H9 (cell line): Measurements from ENCODE around the gene ARHGAP15. TPM values are rescaled to one million over a fixed set of nuclear protein-coding genes. Genes with fewer than 3 reads are reported as not detected.

Experiments
- DNase-seq: peaks from one replicate; pipeline ENCODE4 v3.0.0-alpha.2; 2017
- H2AFZ ChIP-seq: one replicate; pipeline ENCODE4 v1.6.1; 2013; ENCODE audit warnings: mild to moderate bottlenecking, low read length, control low read depth, moderate library complexity
- H2AK5ac ChIP-seq: 2 replicates; pipeline ENCODE4 v1.6.1; 2013; ENCODE audit warnings: low read length, control low read depth, mixed read lengths; ENCODE audit not compliant: insufficient read length
- H2BK120ac ChIP-seq: one replicate; pipeline ENCODE4 v1.6.1; 2013; ENCODE audit warnings: low read depth, mild to moderate bottlenecking, low read length, control low read depth, inconsistent platforms; ENCODE audit not compliant: poor library complexity, severe bottlenecking
- H2BK12ac ChIP-seq: 2 replicates; pipeline ENCODE4 v1.6.1; 2013; ENCODE audit warnings: low read length, control low read depth, mixed read lengths, low read depth; ENCODE audit not compliant: insufficient read length
- H2BK15ac ChIP-seq: 2 replicates; pipeline ENCODE4 v1.6.1; 2013; ENCODE audit warnings: low read depth, low read length, control low read depth
- H2BK20ac ChIP-seq: one replicate; pipeline ENCODE4 v1.6.1; 2013; ENCODE audit warnings: low read depth, mild to moderate bottlenecking, low read length, control low read depth, inconsistent platforms; ENCODE audit not compliant: poor library complexity, severe bottlenecking
- H2BK5ac ChIP-seq: 2 replicates; pipeline ENCODE4 v1.6.1; 2013; ENCODE audit warnings: low read length, control low read depth, mixed read lengths; ENCODE audit not compliant: insufficient read length
- H3K14ac ChIP-seq: 2 replicates; pipeline ENCODE4 v1.6.1; 2013; ENCODE audit warnings: low read length, control low read depth; ENCODE audit not compliant: insufficient read depth
- H3K18ac ChIP-seq: 2 replicates; pipeline ENCODE4 v1.6.1; 2013; ENCODE audit warnings: low read depth, mild to moderate bottlenecking, mixed read lengths, low read length, control low read depth; ENCODE audit not compliant: insufficient read length
- H3K23ac ChIP-seq: 2 replicates; pipeline ENCODE4 v1.6.1; 2013; ENCODE audit warnings: low read length, control low read depth, mixed read lengths, low read depth; ENCODE audit not compliant: insufficient read length
- H3K23me2 ChIP-seq: 2 replicates; pipeline ENCODE4 v1.6.1; 2013; ENCODE audit warnings: low read depth, mild to moderate bottlenecking, mixed read lengths, low read length, control low read depth; ENCODE audit not compliant: insufficient read length, poor library complexity, severe bottlenecking
- H3K27ac ChIP-seq: 2 replicates; pipeline ENCODE4 v1.5.1; 2013; ENCODE audit warnings: low read length, control low read depth, mixed read lengths, low read depth; ENCODE audit not compliant: insufficient read length
- H3K27me3 ChIP-seq: 2 replicates; pipeline ENCODE4 v1.6.1; 2013; ENCODE audit warnings: low read length, control low read depth, inconsistent platforms; ENCODE audit not compliant: insufficient read depth
- H3K4ac ChIP-seq: 2 replicates; pipeline ENCODE4 v1.6.1; 2013; ENCODE audit warnings: low read depth, mild to moderate bottlenecking, control low read depth, inconsistent platforms, low read length, moderate library complexity
- H3K4me1 ChIP-seq: 2 replicates; pipeline ENCODE4 v1.6.1; 2013; ENCODE audit warnings: low read length, control low read depth, inconsistent platforms; ENCODE audit not compliant: insufficient read depth
- H3K4me2 ChIP-seq: 2 replicates; pipeline ENCODE4 v1.6.1; 2013; ENCODE audit warnings: low read length, control low read depth, mixed read lengths; ENCODE audit not compliant: insufficient read length, insufficient read depth
- H3K56ac ChIP-seq: 2 replicates; pipeline ENCODE4 v1.6.1; 2013; ENCODE audit warnings: low read depth, mild to moderate bottlenecking, mixed read lengths, low read length, control low read depth; ENCODE audit not compliant: insufficient read length
- H3K79me1 ChIP-seq: 2 replicates; pipeline ENCODE4 v1.6.1; 2013; ENCODE audit warnings: low read depth, mild to moderate bottlenecking, moderate library complexity, low read length, control low read depth, inconsistent platforms; ENCODE audit not compliant: insufficient read depth, poor library complexity, severe bottlenecking
- H3K79me2 ChIP-seq: 2 replicates; pipeline ENCODE4 v1.6.1; 2013; ENCODE audit warnings: low read length, control low read depth, inconsistent platforms; ENCODE audit not compliant: insufficient read depth
- H3K9ac ChIP-seq: 2 replicates; pipeline ENCODE4 v1.6.1; 2013; ENCODE audit warnings: low read length, control low read depth, mixed read lengths; ENCODE audit not compliant: insufficient read length; ENCODE audit errors: extremely low read depth
- H3K9me3 ChIP-seq: one replicate; pipeline ENCODE4 v1.6.1; 2013; ENCODE audit warnings: low read depth, low read length, inconsistent platforms; ENCODE audit not compliant: control insufficient read depth
- H3T11ph ChIP-seq: one replicate; pipeline ENCODE4 v1.6.1; 2013; ENCODE audit warnings: mild to moderate bottlenecking, low read length, control low read depth, inconsistent platforms
- H4K20me1 ChIP-seq: one replicate; pipeline ENCODE4 v1.6.1; 2013; ENCODE audit not compliant: control insufficient read depth, insufficient read length, insufficient read depth
- H4K5ac ChIP-seq: 2 replicates; pipeline ENCODE4 v1.6.1; 2013; ENCODE audit warnings: low read depth, mild to moderate bottlenecking, mixed read lengths, low read length, control low read depth; ENCODE audit not compliant: insufficient read length
- H4K8ac ChIP-seq: replicated peaks from 2 replicates; pipeline ENCODE4 v1.6.1; 2013; ENCODE audit warnings: low read length, control low read depth, mixed read lengths, low read depth; ENCODE audit not compliant: insufficient read length
- H4K91ac ChIP-seq: 2 replicates; pipeline ENCODE4 v1.6.1; 2013; ENCODE audit warnings: low read depth, mild to moderate bottlenecking, moderate library complexity, mixed read lengths, low read length, control low read depth; ENCODE audit not compliant: insufficient read length
- H3K27ac Mint-ChIP-seq, 3 experiments: 2 replicates in 2 of 3; 3 replicates in 1 of 3; pipeline ENCODE4 v1.8.0; 2020 to 2021; ENCODE audit warnings: mixed read lengths in 3 of 3, mild to moderate bottlenecking in 1 of 3, moderate library complexity in 1 of 3
- H3K27me3 Mint-ChIP-seq: 2 replicates; pipeline ENCODE4 v1.8.0; 2021; ENCODE audit warnings: low read depth, mild to moderate bottlenecking, moderate library complexity, mixed read lengths
- H3K36me3 Mint-ChIP-seq, 3 experiments: 2 replicates in 2 of 3; 3 replicates in 1 of 3; pipeline ENCODE4 v1.8.0; 2020 to 2021; ENCODE audit warnings: low read depth in 3 of 3, mixed read lengths in 3 of 3; ENCODE audit not compliant: insufficient read depth in 1 of 3
- H3K4me1 Mint-ChIP-seq, 2 experiments: 2 replicates each; pipeline ENCODE4 v1.8.0; 2020; ENCODE audit warnings: mixed read lengths in 2 of 2
- H3K4me3 Mint-ChIP-seq, 2 experiments: 2 replicates in 1 of 2; 3 replicates in 1 of 2; pipeline ENCODE4 v1.8.0; 2020 to 2021; ENCODE audit warnings: mild to moderate bottlenecking in 2 of 2, mixed read lengths in 2 of 2, moderate library complexity in 1 of 2
- H3K9me3 Mint-ChIP-seq, 2 experiments: 2 replicates in 1 of 2; 3 replicates in 1 of 2; pipeline ENCODE4 v1.8.0; 2020; ENCODE audit warnings: mild to moderate bottlenecking in 2 of 2, mixed read lengths in 2 of 2, moderate library complexity in 1 of 2
- WGBS: extraction: QIAGEN DNeasy Blood & Tissue Kit; methylation state at CpG from one replicate; pipeline ENCODE4 v1.1.7; 2013; ENCODE audit warnings: missing lambda C conversion rate, low lambda C conversion rate, mixed read lengths; ENCODE audit not compliant: insufficient read length; ENCODE audit errors: extremely low coverage; 5-methylcytosine and 5-hydroxymethylcytosine counted together
- total RNA-seq: library from RNA; stranded (reverse); gene quantifications from 2 replicates; pipeline ENCODE4 v1.2.1, GENCODE V29; 2021
- TF ChIP-seq, protein P1 (sequence below): fragments of 200-600 bp; sonication (generic); conservative IDR thresholded peaks from 3 replicates; pipeline ENCODE4 v1.8.0; 2021; ENCODE audit warnings: antibody characterized with exemption, mild to moderate bottlenecking

The ARHGAP15 gene
- total RNA-seq, 1 experiment from 2014 or later = not detected

DNA sequence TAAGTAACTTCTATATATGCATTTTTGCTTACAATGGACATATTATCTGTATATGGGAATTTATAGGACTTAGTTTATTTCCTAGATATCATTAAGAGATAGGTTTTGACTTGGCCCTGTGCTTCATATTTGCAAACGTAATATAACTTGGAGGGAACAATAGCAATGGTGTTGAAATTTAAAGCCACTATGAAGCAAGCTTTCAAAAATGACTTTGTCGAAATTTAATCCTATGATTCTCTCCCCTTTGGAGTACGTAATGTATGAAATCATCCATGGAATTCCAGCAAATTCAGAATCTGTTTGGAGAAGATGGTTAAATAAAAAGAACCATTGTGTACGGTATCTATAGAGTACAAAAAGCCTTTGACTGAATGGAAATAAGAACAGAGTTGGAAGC, 486.3 kb downstream of the ARHGAP15 start:
- no peak overlapping the region for H2AFZ ChIP-seq
- H4K20me1 ChIP-seq = no peaks in the 10 kb centered on the region
- TF ChIP-seq, protein P1, sequence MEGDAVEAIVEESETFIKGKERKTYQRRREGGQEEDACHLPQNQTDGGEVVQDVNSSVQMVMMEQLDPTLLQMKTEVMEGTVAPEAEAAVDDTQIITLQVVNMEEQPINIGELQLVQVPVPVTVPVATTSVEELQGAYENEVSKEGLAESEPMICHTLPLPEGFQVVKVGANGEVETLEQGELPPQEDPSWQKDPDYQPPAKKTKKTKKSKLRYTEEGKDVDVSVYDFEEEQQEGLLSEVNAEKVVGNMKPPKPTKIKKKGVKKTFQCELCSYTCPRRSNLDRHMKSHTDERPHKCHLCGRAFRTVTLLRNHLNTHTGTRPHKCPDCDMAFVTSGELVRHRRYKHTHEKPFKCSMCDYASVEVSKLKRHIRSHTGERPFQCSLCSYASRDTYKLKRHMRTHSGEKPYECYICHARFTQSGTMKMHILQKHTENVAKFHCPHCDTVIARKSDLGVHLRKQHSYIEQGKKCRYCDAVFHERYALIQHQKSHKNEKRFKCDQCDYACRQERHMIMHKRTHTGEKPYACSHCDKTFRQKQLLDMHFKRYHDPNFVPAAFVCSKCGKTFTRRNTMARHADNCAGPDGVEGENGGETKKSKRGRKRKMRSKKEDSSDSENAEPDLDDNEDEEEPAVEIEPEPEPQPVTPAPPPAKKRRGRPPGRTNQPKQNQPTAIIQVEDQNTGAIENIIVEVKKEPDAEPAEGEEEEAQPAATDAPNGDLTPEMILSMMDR = no peak
- no peak overlapping the region for H4K91ac ChIP-seq
- H2BK15ac ChIP-seq = no peak overlapping the region
- H3K18ac ChIP-seq = no peak overlapping the region
- no peak overlapping the region for H4K8ac ChIP-seq
- Mint-ChIP-seq H3K27me3 (no peaks in the 10 kb centered on the region), H3K9me3 (no peaks in the 10 kb centered on the region), H3K4me1 (peaks cover 8% of the 10 kb centered on the region in 2 experiments), H3K27ac (no peak overlapping the region), H3K4me3 (no peak overlapping the region), H3K36me3 (no peaks in the 10 kb centered on the region; a peak in 1 of 7 replicates)
- H3T11ph ChIP-seq = no peak overlapping the region
- no peak overlapping the region for H3K56ac ChIP-seq
- H3K9ac ChIP-seq = no peak overlapping the region
- H3K23me2 ChIP-seq = no peaks in the 10 kb centered on the region
- H3K14ac ChIP-seq = no peak overlapping the region
- no peaks in the 10 kb centered on the region for H3K9me3 ChIP-seq
- H3K27me3 ChIP-seq = no peaks in the 10 kb centered on the region
- no peak for DNase-seq
- H4K5ac ChIP-seq = no peak overlapping the region
- H3K27ac ChIP-seq = no peak overlapping the region
- no peak overlapping the region for H3K23ac ChIP-seq
- no peak overlapping the region for H2BK12ac ChIP-seq
- H2BK20ac ChIP-seq = no peak overlapping the region
- no CpG with 5 or more reads among the region's 4 CpGs for WGBS
- H2BK120ac ChIP-seq = no peak overlapping the region
- no peaks in the 10 kb centered on the region for H3K79me1 ChIP-seq
- no peak overlapping the region for H2AK5ac ChIP-seq
- no peak overlapping the region for H3K4me2 ChIP-seq
- H2BK5ac ChIP-seq = no peak overlapping the region
- no peak overlapping the region for H3K4ac ChIP-seq
- no peaks in the 10 kb centered on the region for H3K79me2 ChIP-seq
- H3K4me1 ChIP-seq = no peaks in the 10 kb centered on the region
